K562 (cell line): ENCODE results near the gene KIF5A. TPM values are rescaled to one million over a fixed set of nuclear protein-coding genes. Genes with fewer than 3 reads are reported as not detected.

Experiments used
- ATAC-seq: fragments of 200-7000 bp; cut with Tn5 transposase; 3 replicates; pipeline ENCODE4 v1.9.1; 2020; ENCODE audit warnings: moderate library complexity
- BruUV-seq: library from RNA; stranded (reverse); fragments of 400-500 nt; replicated peaks from 2 replicates; lab custom pipeline; 2021; lab: Mats Ljungman, UMichigan
- CTCF ChIA-PET: fragments of 300-600 bp; formaldehyde crosslinking; extraction: SDS; loops from one replicate; lab custom pipeline; 2021; ENCODE audit warnings: low intra/inter-chr PET ratio; lab: Yijun Ruan, JAX
- POLR2A ChIA-PET: fragments of 300-600, 350-650 bp; sonication (Branson Sonifier 250); formaldehyde crosslinking; extraction: SDS; loops from one replicate; lab custom pipeline; 2021; ENCODE audit warnings: antibody characterized with exemption, inconsistent platforms; lab: Yijun Ruan, JAX
- DNase-seq, 4 experiments: peaks; one replicate each; pipeline versions ENCODE4 v3.0.0 to v3.0.0-alpha.2; 2011 to 2018; ENCODE audit warnings: low spot score in 3 of 4, mixed read lengths in 3 of 4; ENCODE audit errors: extremely low read depth in 1 of 4
- FAIRE-seq: peaks from 2 replicates; lab custom pipeline; 2011; peaks lifted over from hg19 to GRCh38; lab: Jason Lieb, UNC
- H2AFZ ChIP-seq: 2 replicates; pipeline ENCODE4 v1.6.0; 2011; ENCODE audit warnings: low read depth, low read length, control low read depth, inconsistent platforms
- H3K27ac ChIP-seq: fragments of 200-600 bp; 3 replicates; pipeline ENCODE4 v1.8.0; 2011; ENCODE audit warnings: low read depth, mild to moderate bottlenecking, control low read depth, inconsistent platforms, low read length, moderate library complexity, mixed read lengths; ENCODE audit errors: extremely low read depth
- H3K27me3 ChIP-seq, 2 experiments: fragments of 300-600 bp in 1 of 2; 2 replicates in 1 of 2; 3 replicates in 1 of 2; pipeline versions ENCODE4 v1.6.0 to v1.8.0; 2011; ENCODE audit warnings: inconsistent platforms in 2 of 2, low read length in 2 of 2, mild to moderate bottlenecking in 1 of 2, mixed read lengths in 1 of 2, moderate library complexity in 1 of 2; ENCODE audit not compliant: control insufficient read depth in 2 of 2, insufficient read depth in 2 of 2
- H3K36me3 ChIP-seq: fragments of 300-600 bp; 3 replicates; pipeline ENCODE4 v1.8.0; 2011; ENCODE audit warnings: mild to moderate bottlenecking, low read length, inconsistent platforms; ENCODE audit not compliant: control insufficient read depth, insufficient read depth
- H3K4me1 ChIP-seq, 2 experiments: fragments of 200-600 bp in 1 of 2; replicated peaks in 1 of 2; 2 replicates in 1 of 2; 3 replicates in 1 of 2; pipeline versions ENCODE4 v1.5.1 to v1.8.0; 2011; ENCODE audit warnings: inconsistent platforms in 2 of 2, low read length in 2 of 2, mild to moderate bottlenecking in 1 of 2, mixed read lengths in 1 of 2, moderate library complexity in 1 of 2; ENCODE audit not compliant: control insufficient read depth in 2 of 2, insufficient read depth in 2 of 2
- H3K4me2 ChIP-seq: 2 replicates; pipeline ENCODE4 v1.6.1; 2011; ENCODE audit warnings: low read length, control low read depth, inconsistent platforms, mixed read lengths; ENCODE audit not compliant: insufficient read depth
- H3K4me3 ChIP-seq: fragments of 200-600 bp; sonication (generic), shearing (Covaris generic); 2 replicates; pipeline ENCODE4 v1.5.1; 2016; ENCODE audit warnings: control low read depth, inconsistent platforms
- H3K79me2 ChIP-seq: fragments of 200-600 bp; 3 replicates; pipeline ENCODE4 v1.8.0; 2011; ENCODE audit warnings: low read length, inconsistent platforms; ENCODE audit not compliant: control insufficient read depth, insufficient read depth
- H3K9ac ChIP-seq, 2 experiments: 2 replicates each; pipeline versions ENCODE4 v1.6.0 to v1.6.1; 2011; ENCODE audit warnings: low read depth in 2 of 2, low read length in 2 of 2, control low read depth in 1 of 2, inconsistent platforms in 1 of 2, mild to moderate bottlenecking in 1 of 2, mixed read lengths in 1 of 2; ENCODE audit not compliant: insufficient read depth in 1 of 2
- H3K9me1 ChIP-seq: one replicate; pipeline ENCODE4 v1.6.0; 2011; ENCODE audit warnings: inconsistent platforms, mild to moderate bottlenecking, low read length, moderate library complexity; ENCODE audit not compliant: control insufficient read depth, insufficient read depth
- H3K9me3 ChIP-seq: replicated peaks from 2 replicates; pipeline ENCODE4 v1.5.1; 2011; ENCODE audit warnings: low read depth, low read length, inconsistent platforms; ENCODE audit not compliant: control insufficient read depth, insufficient read depth
- H4K20me1 ChIP-seq: replicated peaks from 2 replicates; pipeline ENCODE4 v1.6.1; 2011; ENCODE audit warnings: low read length, inconsistent platforms, mixed read lengths; ENCODE audit not compliant: control insufficient read depth, insufficient read depth
- POLR2G ChIP-seq: fragments of 200-400 bp; formaldehyde crosslinking; IDR thresholded peaks from 2 replicates; pipeline ENCODE4 v1.6.1; 2017; ENCODE audit warnings: low read depth, mild to moderate bottlenecking, antibody characterized with exemption, low read length, moderate library complexity
- SAFB ChIP-seq: fragments of 200-400 bp; formaldehyde crosslinking; IDR thresholded peaks from 2 replicates; pipeline ENCODE4 v1.6.1; 2017; ENCODE audit warnings: low read depth, low read length, borderline replicate concordance
- WGBS: fragments of 100-300 bp; shearing (Covaris generic); methylation state at CpG from one replicate; pipeline ENCODE4 v1.1.6; 2016; ENCODE audit warnings: low coverage, mixed read lengths; ENCODE audit not compliant: insufficient coverage; ENCODE audit errors: missing lambda C conversion rate; 5-methylcytosine and 5-hydroxymethylcytosine counted together
- in situ Hi-C: fragments of 300-500 bp; cut with MboI; formaldehyde crosslinking; loops from 4 replicates; pipeline ENCODE4 v1.15.0; 2018; ENCODE audit warnings: inconsistent platforms, mixed read lengths
- intact Hi-C: fragments of 100-400 bp; cut with micrococcal nuclease; formaldehyde crosslinking; loops from 2 replicates; pipeline ENCODE4 v1.14.2; 2022
- polyA plus RNA-seq, 8 experiments: library from polyadenylated mRNA; depleted of rRNA in 4 of 8; stranded (reverse) in 5 of 8; unstranded in 3 of 8; fragments of >200 nt; fragmentation: Nextera tagmentation in 2 of 8; fragmentation: Illumina TruSeq in 1 of 8; extraction: Ambion mirVana in 2 of 8; extraction: Trizol in 1 of 8; gene quantifications; 2 replicates each; pipeline versions ENCODE4 v1.2.1 to v1.2.3, GENCODE V29; 2011 to 2014; ENCODE audit warnings: inconsistent platforms in 1 of 8, missing spikeins in 1 of 8
- total RNA-seq, 7 experiments: library from RNA; depleted of rRNA in 6 of 7; stranded (reverse); fragments of >200 nt in 6 of 7; fragmentation: Illumina TruSeq in 2 of 7; extraction: Trizol in 2 of 7; gene quantifications; 2 replicates each; pipeline versions ENCODE4 v1.2.1 to v1.2.3, GENCODE V29; 2011 to 2021; ENCODE audit warnings: low replicate concordance in 1 of 7

Gene KIF5A
- total and polyA plus RNA-seq, 9 of the 15 experiments (the other 6 are each of a cell fraction or from before 2014, with no cell fraction given): 3.4 to 17.7 (median 8.0) TPM

- CTCF ChIA-PET: no interaction called here
- in situ Hi-C loops: loop anchor here (5.0 kb wide), 2 partner anchors 68 to 108 kb away; partner anchors contain the start of gene OS9
Measured at GRCh38 chr12:57624441-57625220, 74.8 kb downstream of the KIF5A start.

More at GRCh38 chr12:57624441-57625220, 74.8 kb downstream of the KIF5A start:
- no peaks in the 10 kb centered on the region for H3K9me3 ChIP-seq
- DNase-seq (no peak), FAIRE-seq (no peak), ATAC-seq (no peak)
- no peaks in the 10 kb centered on the region for H3K9me1 ChIP-seq
- H3K27ac ChIP-seq: no peak overlapping the region
- BruUV-seq: no TSS peak
- H3K79me2 ChIP-seq: no peaks in the 10 kb centered on the region
- H3K4me2 ChIP-seq: no peak overlapping the region
- intact Hi-C loops: loop anchor here (5.0 kb wide), 1 partner anchor 102 kb away; the partner anchor contains the start of genes DDIT3 and MBD6
- H3K4me3 ChIP-seq: no peak overlapping the region
- no peaks in the 10 kb centered on the region for H4K20me1 ChIP-seq
- H3K4me1 ChIP-seq: peaks cover 20 to 35% of the 10 kb centered on the region in 2 experiments
- no peak overlapping the region for H2AFZ ChIP-seq
- TF ChIP-seq POLR2G (0 out of 2 replicates have a peak, but pooled peaks have one; percentile 6), SAFB (no peak)
- WGBS: 61% methylated on average over 7 of the region's 8 CpGs
- POLR2A ChIA-PET: interaction anchor here (1.0 to 1.2 kb wide), 2 partner anchors 36 to 142 kb away, joined by 3 to 4 read pairs; no protein-coding TSS in a partner anchor
- peak overlapping the region in 1 of 2 experiments; percentile 37; a peak in 1 of 4 replicates for H3K9ac ChIP-seq
- no peaks in the 10 kb centered on the region for H3K27me3 ChIP-seq
- H3K36me3 ChIP-seq: peaks cover 31% of the 10 kb centered on the region; the same call in 2 of the 3 replicates
